Esophagus muscularis mucosa (tissue), 4 donors: Measurements from ENCODE around the gene NFIB. TPM values are rescaled to one million over a fixed set of nuclear protein-coding genes. Genes with fewer than 3 reads are reported as not detected.

Source experiments
- DNase-seq: peaks from one replicate; pipeline ENCODE4 v3.0.0-alpha.2; 2017; ENCODE audit errors: extremely low spot score
- H3K27ac ChIP-seq, 4 donors: fragments of 200-600 bp; sonication (generic); replicated peaks in 1 of 4; 1 replicate in 3 of 4; 2 replicates in 1 of 4; pipeline ENCODE4 v1.5.1; 2016 to 2019; ENCODE audit warnings: mild to moderate bottlenecking in 1 of 4
- H3K27me3 ChIP-seq, 4 donors: fragments of 200-600 bp; sonication (generic); one replicate each; pipeline versions ENCODE4 v1.5.1 to v1.6.0; 2016 to 2019
- H3K36me3 ChIP-seq, 4 donors: fragments of 200-600 bp; sonication (generic); one replicate each; pipeline ENCODE4 v1.5.1; 2016 to 2019
- H3K4me1 ChIP-seq, 4 donors: fragments of 200-600 bp; sonication (generic); one replicate each; pipeline ENCODE4 v1.5.1; 2016 to 2019
- H3K4me3 ChIP-seq, 4 donors: fragments of 200-600 bp; sonication (generic); 1 replicate in 2 of 4; 2 replicates in 2 of 4; pipeline ENCODE4 v1.5.1; 2016 to 2019; ENCODE audit warnings: mild to moderate bottlenecking in 4 of 4, moderate library complexity in 1 of 4
- H3K9me3 ChIP-seq, 4 donors: fragments of 200-600 bp; sonication (generic); 1 replicate in 3 of 4; 2 replicates in 1 of 4; pipeline ENCODE4 v1.5.1; 2016 to 2019
- CTCF ChIP-seq, 3 experiments: fragments of 200-600 bp in 2 of 3; fragments of 450-650 bp in 1 of 3; sonication (generic) in 2 of 3; IDR thresholded peaks; one replicate each; pipeline ENCODE4 v1.5.1; 2017 to 2019; ENCODE audit warnings: antibody characterized with exemption in 3 of 3, mild to moderate bottlenecking in 2 of 3, moderate library complexity in 1 of 3
- EP300 ChIP-seq: sonication (generic); formaldehyde crosslinking; IDR thresholded peaks from one replicate; pipeline ENCODE4 v1.6.1; 2017; ENCODE audit warnings: antibody characterized with exemption
- POLR2A ChIP-seq: fragments of 450-650 bp; IDR thresholded peaks from one replicate; pipeline ENCODE4 v1.6.1; 2017; ENCODE audit warnings: antibody characterized with exemption, moderate library complexity, mild to moderate bottlenecking, low read depth
- POLR2AphosphoS5 ChIP-seq, 2 donors: sonication (generic); formaldehyde crosslinking; IDR thresholded peaks; one replicate each; pipeline ENCODE4 v1.6.1; 2017; ENCODE audit warnings: antibody characterized with exemption in 2 of 2
- WGBS: methylation state at CpG from one replicate; pipeline ENCODE4 v1.1.5; 2018; 5-methylcytosine and 5-hydroxymethylcytosine counted together
- intact Hi-C: fragments of 100-400 bp; cut with DNase I; formaldehyde crosslinking; loops from one replicate; pipeline ENCODE4 v1.15.1; 2023
- total RNA-seq, 4 donors: library from RNA; depleted of rRNA; stranded (reverse); fragments of >200 nt; gene quantifications; one replicate each; pipeline versions ENCODE4 v1.1.0 to v1.2.1, GENCODE V29; 2016

The NFIB gene
- total RNA-seq, 4 donors from 2014 or later: 38.1 to 64.4 (median 55.8) TPM

- WGBS: 39% methylated on average over 2 of the region's 2 CpGs
- H3K27ac ChIP-seq: peak overlapping the region in 1 of 4 donors; percentile 45
- H3K27me3 ChIP-seq: no peaks in the 10 kb centered on the region
- no peak for DNase-seq
- H3K4me3 ChIP-seq: peak overlapping the region; percentile 5 to 88 (median 80)
- peaks cover 26 to 55% (median 37%) of the 10 kb centered on the region in 4 donors for H3K4me1 ChIP-seq
- peaks cover 0 to 19% (median 7%) of the 10 kb centered on the region in 4 donors for H3K36me3 ChIP-seq
- TF ChIP-seq EP300 (no peak), POLR2AphosphoS5 (IDR thresholded peaks at IDR 0.05) (peak in 1 of 2 donors; percentile 18), CTCF (IDR thresholded peaks at IDR 0.05) (no peak), POLR2A (no peak)
- H3K9me3 ChIP-seq: no peaks in the 10 kb centered on the region
- intact Hi-C loops: loop anchor here (5.0 kb wide), 1 partner anchor 52 kb away; no protein-coding TSS in a partner anchor
These were observed 4.5 kb downstream of the NFIB start for GRCh38 chr9:14309403-14309802.

- Histone ChIP-seq H3K27ac (peak overlapping the region in 1 of 4 donors; percentile 45), H3K4me3 (peak overlapping the region; percentile 5 to 88 (median 80)), H3K9me3 (no peaks in the 10 kb centered on the region), H3K27me3 (no peaks in the 10 kb centered on the region), H3K36me3 (peaks cover 0 to 24% (median 7%) of the 10 kb centered on the region in 4 donors), H3K4me1 (peaks cover 30 to 55% (median 38%) of the 10 kb centered on the region in 4 donors)
- no peak for TF ChIP-seq EP300
- no peak for TF ChIP-seq POLR2A
- no peak for TF ChIP-seq POLR2AphosphoS5 (IDR thresholded peaks at IDR 0.05)
- TF ChIP-seq CTCF (IDR thresholded peaks at IDR 0.05): no peak
- 59% methylated on average over 6 of the region's 6 CpGs for WGBS
- intact Hi-C loops: loop anchor here (5.0 kb wide), 1 partner anchor 51 kb away; no protein-coding TSS in a partner anchor
- no peak for DNase-seq
These were observed 5.1 kb downstream of the NFIB start for GRCh38 chr9:14308853-14309145.

GRCh38 chr9:14307989-14308852 lies 5.7 kb downstream of the NFIB start:
- no peaks in the 10 kb centered on the region for H3K27me3 ChIP-seq
- no peak for TF ChIP-seq POLR2AphosphoS5 (IDR thresholded peaks at IDR 0.05)
- TF ChIP-seq EP300: no peak
- TF ChIP-seq CTCF (IDR thresholded peaks at IDR 0.05): no peak
- TF ChIP-seq POLR2A: no peak
- no peak for DNase-seq
- H3K36me3 ChIP-seq: peaks cover 0 to 24% (median 7%) of the 10 kb centered on the region in 4 donors
- H3K4me1 ChIP-seq: peaks cover 35 to 55% (median 40%) of the 10 kb centered on the region in 4 donors
- no peaks in the 10 kb centered on the region for H3K9me3 ChIP-seq
- peak overlapping the region in 1 of 4 donors; percentile 45 for H3K27ac ChIP-seq
- WGBS: 64% methylated on average over 9 of the region's 9 CpGs
- H3K4me3 ChIP-seq: peak overlapping the region; percentile 5 to 88 (median 80)
- intact Hi-C loops: loop anchor here (5.0 kb wide), 1 partner anchor 51 kb away; no protein-coding TSS in a partner anchor

GRCh38 chr9:14306672-14307660 lies 7.0 kb downstream of the NFIB start:
- no peak for DNase-seq
- 84% methylated on average over 26 of the region's 26 CpGs for WGBS
- peaks cover 44 to 63% (median 50%) of the 10 kb centered on the region in 4 donors for H3K4me1 ChIP-seq
- peaks cover 0 to 24% (median 7%) of the 10 kb centered on the region in 4 donors for H3K36me3 ChIP-seq
- no peaks in the 10 kb centered on the region for H3K27me3 ChIP-seq
- H3K9me3 ChIP-seq: no peaks in the 10 kb centered on the region
- no peak for TF ChIP-seq POLR2AphosphoS5 (IDR thresholded peaks at IDR 0.05)
- TF ChIP-seq EP300: no peak
- TF ChIP-seq CTCF (IDR thresholded peaks at IDR 0.05): no peak
- no peak for TF ChIP-seq POLR2A
- intact Hi-C loops: loop anchor here (5.0 kb wide), 1 partner anchor 50 kb away; no protein-coding TSS in a partner anchor
- no peak overlapping the region for H3K27ac ChIP-seq
- no peak overlapping the region for H3K4me3 ChIP-seq
